ENCODE measurements around the gene SLC1A5. TPM values are rescaled to one million over a fixed set of nuclear protein-coding genes. Genes with fewer than 3 reads are reported as not detected.

The SLC1A5 gene
- total and polyA plus RNA-seq, 2 donors (not counting 3 experiments of a cell fraction or from before 2014, with no cell fraction given), result 114 TPM

- no peaks in the 10 kb centered on the region for H3K9me1 ChIP-seq (replicated peaks; ENCODE audit: control insufficient read depth, extremely low read depth, insufficient read depth, low read length)
- no peak overlapping the region for H3K27ac ChIP-seq (ENCODE audit: insufficient read depth, low read depth, low read length)
- no peak overlapping the region for H3K4me3 ChIP-seq (replicated peaks in 1 of 3; ENCODE audit: insufficient read depth in 1 of 3, low read depth in 1 of 3, low read length in 3 of 3)
- TF ChIP-seq GATA2 (IDR thresholded peaks at IDR 0.05; ENCODE audit: insufficient read depth, insufficient read length, low read depth, low read length) (no peak), POLR2A (IDR thresholded peaks at IDR 0.05; ENCODE audit: low read depth, low read length) (no peak), JUN (IDR thresholded peaks at IDR 0.05; ENCODE audit: borderline replicate concordance, insufficient read depth, insufficient read length, low read depth) (no peak), CTCF (IDR thresholded peaks at IDR 0.05; ENCODE audit: extremely low read depth in 1 of 2, insufficient read depth in 1 of 2, low read depth in 1 of 2, low read length in 2 of 2) (no peak), FOS (IDR thresholded peaks at IDR 0.05; ENCODE audit: borderline replicate concordance, insufficient read depth, low read length) (no peak), EZH2 (IDR thresholded peaks at IDR 0.05; ENCODE audit: borderline replicate concordance, low read depth, low read length, severe bottlenecking) (no peak), POLR2AphosphoS5 (IDR thresholded peaks at IDR 0.05; ENCODE audit: insufficient read depth, low read depth, low read length) (no peak), MYC (IDR thresholded peaks at IDR 0.05; ENCODE audit: low read depth, low read length) (no peak), MAX (IDR thresholded peaks at IDR 0.05; ENCODE audit: insufficient read depth, insufficient read length) (no peak)
- intact Hi-C loops (cut with micrococcal nuclease), result no loop called here
- H3K9ac ChIP-seq (replicated peaks; ENCODE audit: extremely low read depth, insufficient read depth, low read length), result no peak overlapping the region
- dilution Hi-C loops (cut with MboI; ENCODE audit: extremely low pct_ligation_motif_present, low sequenced_read_pairs), result no loop called here
- no TSS peak for BruUV-seq (replicated peaks)
- H2AFZ ChIP-seq (ENCODE audit: low read depth, low read length), result no peak overlapping the region
- H3K27me3 ChIP-seq (ENCODE audit: control insufficient read depth in 2 of 2, insufficient read depth in 2 of 2, low read length in 2 of 2), result no peaks in the 10 kb centered on the region
- no peak overlapping the region for H3K4me2 ChIP-seq (ENCODE audit: insufficient read depth, low read length)
- peaks cover 34% of the 10 kb centered on the region for H3K4me1 ChIP-seq (ENCODE audit: control insufficient read depth, extremely low read depth, insufficient read depth, low read length)
- H4K20me1 ChIP-seq (replicated peaks; ENCODE audit: control insufficient read depth, extremely low read depth, insufficient read depth, low read length), result peaks cover 4% of the 10 kb centered on the region
- peaks cover 63% of the 10 kb centered on the region for H3K79me2 ChIP-seq (ENCODE audit: control insufficient read depth, insufficient read depth, low read length)
- ChIA-PET POLR2A (interaction anchor here (0.6 kb wide), 1 partner anchor 1031 kb away, joined by 7 read pairs; no protein-coding TSS in a partner anchor), CTCF (interaction anchor here (1.0 to 6.7 kb wide), 7 partner anchors 16 to 70 kb away, joined by 3 to 63 read pairs (median 9); no protein-coding TSS in a partner anchor)
- FAIRE-seq (peak; percentile 68), DNase-seq (ENCODE audit: low read depth, low spot score) (no peak)
- H3K9me3 ChIP-seq (replicated peaks; ENCODE audit: control insufficient read depth, insufficient read depth, low read length), result no peaks in the 10 kb centered on the region
- H3K36me3 ChIP-seq (ENCODE audit: control insufficient read depth in 2 of 2, extremely low read depth in 1 of 2, insufficient read depth in 2 of 2, low read length in 2 of 2), result peaks cover 13 to 21% of the 10 kb centered on the region in 2 experiments
These were observed 4.7 kb downstream of the SLC1A5 start for GRCh38 chr19:46783670-46784069.

All from endothelial cell of umbilical vein (primary cell).